Activated CD4-positive, alpha-beta T cell treated with anti-CD3 and anti-CD28 coated beads, Interleukin-2, Interleukin-6, amounts not matched to agents 100 ng/mL and 50 ng/mL, durations not matched to agents 16 hours and 8 hours (primary cell): Measurements from ENCODE around the gene PRTN3.
"Not testable (repeated sequence)": the region's sequence is repeated elsewhere in the genome, so short reads cannot be mapped to it uniquely, and the experiment has no call there.

Experiments used
- DNase-seq: peaks from one replicate; pipeline ENCODE4 v3.0.0-alpha.2; 2020

The PRTN3 gene

DNA sequence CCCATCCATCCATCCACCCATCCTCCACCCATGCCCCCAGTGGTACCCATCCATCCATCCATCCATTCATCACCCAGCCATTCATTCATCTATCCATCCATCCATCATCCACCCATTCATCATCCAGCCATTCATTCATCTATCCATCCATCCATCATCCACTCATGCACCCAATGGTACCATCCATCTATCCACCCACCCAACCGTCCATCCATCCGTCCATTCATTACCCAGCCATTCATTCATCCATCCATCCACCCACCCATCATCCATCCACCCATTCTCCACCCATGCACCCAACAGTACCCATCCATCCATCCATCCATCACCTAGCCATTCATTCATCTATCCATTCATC lies 24.3 kb upstream of the PRTN3 start:
- no peak for DNase-seq

DNA sequence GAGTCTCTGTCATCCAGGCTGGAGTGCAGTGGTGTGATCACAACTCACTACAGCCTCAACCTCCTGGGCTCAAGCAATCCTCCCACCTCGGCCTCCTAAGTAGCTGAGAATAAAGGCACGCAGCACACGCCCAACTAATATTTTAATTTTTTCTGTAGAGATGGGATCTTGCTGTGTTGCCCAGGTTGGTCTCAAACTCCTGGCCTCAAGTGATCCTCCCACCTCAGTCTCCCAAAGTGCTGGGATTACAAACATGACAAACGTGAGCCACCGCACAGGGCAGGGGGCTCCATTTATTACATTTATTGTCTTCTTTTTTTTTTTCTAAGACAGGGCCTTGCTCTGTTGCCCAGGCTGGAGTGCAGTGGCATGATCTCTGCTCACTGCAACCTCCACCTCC lies 20.6 kb upstream of the PRTN3 start:
- DNase-seq, result not testable (repeated sequence)

DNA sequence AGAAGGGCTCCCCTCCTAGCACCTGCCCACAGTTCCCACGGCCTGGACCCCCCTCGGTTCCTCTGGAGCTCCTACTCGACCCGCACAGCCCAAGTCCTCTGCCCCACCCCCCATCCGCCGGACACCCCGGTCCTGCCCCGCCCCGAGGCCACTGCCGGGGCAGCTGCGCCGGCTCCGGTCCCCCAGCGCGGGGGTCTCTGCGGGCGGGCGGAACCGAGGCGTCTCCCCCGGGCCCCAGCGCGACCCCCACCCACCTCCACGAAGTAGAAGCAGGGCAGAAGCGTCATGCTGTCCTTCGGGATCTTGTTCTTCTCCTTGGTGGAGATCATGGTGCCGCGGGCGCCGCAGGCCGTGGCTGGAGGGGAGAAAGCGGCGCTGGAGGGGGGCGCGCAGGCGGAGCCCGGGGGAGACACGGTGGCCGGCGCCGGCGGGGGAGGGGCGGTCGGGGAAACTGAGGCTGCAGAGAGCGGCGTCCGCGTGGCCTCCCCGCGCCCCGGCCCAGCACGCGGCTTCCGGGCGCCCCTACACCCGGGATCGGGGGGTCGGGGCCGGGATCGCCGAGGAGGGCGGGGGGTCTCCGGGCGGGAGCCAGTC lies 19.5 kb upstream of the PRTN3 start:
- no peak for DNase-seq

DNA sequence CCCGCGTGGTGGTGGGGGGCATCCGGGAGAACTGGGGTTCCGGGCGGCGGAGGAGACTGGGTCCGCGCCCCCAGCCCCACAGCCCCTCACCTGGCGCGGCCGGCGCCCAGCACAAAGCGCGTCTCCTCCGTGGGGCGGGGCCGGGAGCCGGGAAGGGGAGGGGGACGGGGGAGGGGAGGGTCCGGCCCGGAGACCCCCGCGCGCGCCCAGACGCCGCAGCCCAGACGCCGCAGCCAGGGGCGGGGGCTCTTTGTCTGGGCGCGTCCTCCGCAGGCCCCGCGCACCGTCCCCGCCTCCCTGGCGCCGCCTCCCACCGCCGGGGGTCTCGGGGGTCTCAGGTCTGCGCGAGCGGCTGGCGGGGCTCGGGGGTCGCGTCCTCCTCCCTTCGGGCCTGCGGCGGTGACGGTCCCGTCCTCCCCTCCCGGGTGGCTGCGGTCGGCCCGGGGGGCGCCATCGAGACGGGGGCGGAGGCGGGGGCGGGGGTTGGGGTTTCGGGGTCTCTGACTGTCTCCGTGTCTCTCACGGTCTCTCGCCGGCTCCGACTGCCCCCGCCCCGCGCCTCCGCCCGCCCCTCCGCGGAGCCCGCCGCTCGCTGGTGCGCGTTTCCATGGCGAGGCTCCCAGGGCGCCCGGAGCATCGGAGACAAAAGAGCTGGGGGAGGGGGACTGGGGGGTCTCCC lies 18.8 kb upstream of the PRTN3 start, which contains the start of gene PLPPR3:
PLPPR3 (minus strand) TSS at position 131 of the 679 bp plus-strand sequence. CDS start 396 bp downstream, outside the sequence.
- DNase-seq, result no peak

DNA sequence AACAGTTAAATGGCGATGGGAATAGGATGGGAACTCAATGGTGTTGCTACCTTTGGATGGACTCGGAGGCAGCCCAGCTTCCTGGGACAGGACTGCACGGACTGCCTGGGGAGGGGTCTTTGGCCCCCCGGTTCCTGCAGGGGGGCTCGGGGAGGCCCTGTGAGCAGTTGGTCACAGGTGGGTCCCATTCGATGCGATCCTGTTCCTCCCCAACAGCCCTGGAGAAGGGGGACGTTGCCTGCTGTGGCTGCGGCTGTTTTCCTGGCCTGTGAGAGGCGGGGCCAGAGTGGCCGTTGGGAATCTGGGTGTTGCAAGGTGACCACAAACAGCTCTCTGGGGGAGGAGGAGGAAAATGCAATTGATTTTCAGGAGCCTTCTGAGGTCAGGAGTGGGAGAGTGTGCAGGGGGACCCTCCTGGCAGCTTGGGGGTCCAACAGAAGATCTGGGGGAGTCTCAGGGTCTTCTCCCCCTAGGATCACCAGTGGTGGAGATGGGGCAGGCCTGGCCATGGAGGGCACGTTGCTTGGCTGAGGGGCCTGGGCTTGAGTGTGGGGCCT lies 17.2 kb upstream of the PRTN3 start:
- no peak for DNase-seq

DNA sequence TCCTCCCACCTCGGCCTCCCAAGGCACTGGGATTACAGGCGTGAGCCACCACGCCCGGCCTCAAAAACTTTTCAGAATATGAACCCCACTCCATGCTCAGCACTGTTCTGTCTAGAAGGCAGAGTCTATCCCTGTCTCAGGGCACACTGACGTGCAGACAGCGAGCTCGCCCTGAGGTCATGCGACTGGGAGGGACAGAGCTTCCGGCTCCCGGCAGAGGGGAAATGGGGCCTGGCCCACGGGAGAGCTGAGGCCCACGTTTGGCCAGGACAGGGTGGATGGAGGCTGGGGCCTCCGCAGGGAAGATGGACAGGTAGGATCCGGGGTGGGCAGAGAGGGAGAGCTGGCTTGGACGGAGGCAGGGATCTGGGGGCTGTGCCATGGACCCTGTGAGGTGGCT lies 15.9 kb upstream of the PRTN3 start:
- DNase-seq, result no peak

DNA sequence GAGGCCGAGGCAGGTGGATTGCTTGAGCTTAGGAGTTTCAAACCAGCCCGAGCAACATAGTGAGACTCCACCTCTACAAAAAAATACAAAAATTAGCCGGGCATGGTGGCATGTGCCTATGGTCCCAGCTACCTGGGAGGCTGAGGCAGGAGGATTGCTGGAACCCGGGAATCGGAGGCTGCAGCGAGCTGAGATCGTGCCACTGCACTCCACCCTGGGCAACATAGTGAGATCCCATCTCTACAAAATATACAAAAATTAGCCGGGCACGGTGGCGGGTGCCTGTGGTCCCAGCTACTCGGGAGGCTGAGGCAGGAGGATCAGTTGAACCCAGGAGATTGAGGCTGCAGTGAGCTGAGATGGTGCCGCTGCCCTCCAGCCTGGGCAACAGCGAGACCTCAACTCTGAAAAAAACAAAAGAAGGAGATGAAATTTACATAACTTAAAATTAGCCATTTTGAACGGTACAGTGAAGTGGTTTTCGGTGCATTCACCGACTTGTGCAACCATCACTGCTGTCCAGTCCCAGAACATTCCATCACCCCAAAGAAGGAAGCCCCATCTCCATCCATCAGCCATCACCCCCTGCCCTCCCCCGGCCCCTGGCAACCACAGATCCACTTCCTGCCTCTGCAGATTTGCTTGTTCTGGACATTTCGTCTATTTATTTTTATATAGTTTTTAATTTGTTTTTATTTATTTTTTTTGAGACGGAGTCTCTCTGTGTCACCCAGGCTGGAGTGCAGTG lies 14.7 kb upstream of the PRTN3 start:
- no peak for DNase-seq

DNA sequence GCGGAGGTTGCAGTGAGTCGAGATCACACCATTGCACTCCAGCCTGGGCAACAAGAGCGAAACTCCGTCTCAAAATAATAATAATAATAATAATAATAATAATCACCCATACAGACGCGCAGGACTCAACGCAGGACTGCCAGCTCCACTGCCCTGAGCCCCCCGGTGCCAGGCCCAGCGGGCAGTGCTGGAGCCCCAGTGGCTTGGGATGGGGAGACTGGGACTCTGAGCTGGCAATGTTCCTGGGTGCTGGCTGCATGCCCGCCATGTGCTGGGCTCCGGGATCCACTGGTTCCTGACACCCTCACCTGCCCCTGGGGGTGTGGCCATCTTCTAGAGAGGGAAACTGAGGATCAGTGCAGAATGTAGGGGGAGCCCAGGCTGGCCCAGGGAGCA lies 13.5 kb upstream of the PRTN3 start:
- DNase-seq, result no peak

DNA sequence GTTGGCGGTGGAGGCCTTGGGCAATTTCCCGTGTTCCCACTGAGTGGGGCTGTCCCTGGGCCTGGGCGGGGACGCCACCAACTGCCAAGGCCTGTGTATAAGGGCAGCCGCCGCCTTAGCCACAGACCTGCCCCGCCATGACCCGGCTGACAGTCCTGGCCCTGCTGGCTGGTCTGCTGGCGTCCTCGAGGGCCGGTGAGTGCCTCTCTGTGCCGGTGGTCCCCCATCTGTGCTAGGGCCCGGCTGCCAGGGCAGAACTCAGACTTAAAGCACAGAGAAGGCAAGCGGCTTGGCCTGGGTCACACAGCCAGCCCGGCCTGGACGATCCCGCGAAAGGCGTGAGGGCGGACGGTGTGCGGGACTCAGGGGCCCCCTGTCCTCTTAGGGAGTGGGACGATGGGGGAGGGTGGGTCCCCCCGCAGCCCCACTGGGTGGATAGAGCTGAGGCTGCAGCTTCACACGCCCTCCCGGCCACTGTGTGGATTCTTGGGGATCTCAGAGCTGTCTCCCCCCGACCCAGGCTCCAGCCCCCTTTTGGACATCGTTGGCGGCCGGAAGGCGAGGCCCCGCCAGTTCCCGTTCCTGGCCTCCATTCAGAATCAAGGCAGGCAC lies 13.0 kb upstream of the PRTN3 start, which contains the start of gene AZU1:
AZU1 (plus strand) TSS at position 128 of the 612 bp plus-strand sequence; CDS start at position 138, 10 bp downstream.
- no peak for DNase-seq

DNA sequence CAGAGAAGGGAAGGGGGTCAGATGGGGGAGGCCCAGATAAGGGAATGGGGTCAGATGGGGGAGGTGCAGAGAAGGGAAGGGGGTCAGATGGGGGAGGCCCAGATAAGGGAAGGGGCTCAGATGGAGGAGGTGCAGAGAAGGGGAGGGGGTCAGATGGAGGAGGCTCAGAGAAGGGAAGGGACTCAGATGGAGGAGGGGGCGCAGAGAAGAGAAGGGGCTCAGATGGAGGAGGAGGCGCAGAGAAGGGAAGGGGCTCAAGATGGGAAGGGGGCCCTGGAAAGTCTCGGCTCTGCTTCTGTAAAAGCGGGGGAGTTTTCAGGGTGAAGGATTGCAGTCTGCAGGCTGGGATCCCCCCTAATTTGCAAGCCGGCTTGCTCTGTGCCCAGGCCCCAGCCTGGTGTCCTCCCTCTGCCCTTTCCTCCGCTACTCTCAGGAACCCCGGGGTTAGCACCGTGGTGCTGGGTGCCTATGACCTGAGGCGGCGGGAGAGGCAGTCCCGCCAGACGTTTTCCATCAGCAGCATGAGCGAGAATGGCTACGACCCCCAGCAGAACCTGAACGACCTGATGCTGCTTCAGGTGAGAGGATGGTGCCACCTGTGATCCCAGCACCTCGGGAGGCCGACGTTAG lies 11.6 kb upstream of the PRTN3 start:
- DNase-seq, result no peak

DNA sequence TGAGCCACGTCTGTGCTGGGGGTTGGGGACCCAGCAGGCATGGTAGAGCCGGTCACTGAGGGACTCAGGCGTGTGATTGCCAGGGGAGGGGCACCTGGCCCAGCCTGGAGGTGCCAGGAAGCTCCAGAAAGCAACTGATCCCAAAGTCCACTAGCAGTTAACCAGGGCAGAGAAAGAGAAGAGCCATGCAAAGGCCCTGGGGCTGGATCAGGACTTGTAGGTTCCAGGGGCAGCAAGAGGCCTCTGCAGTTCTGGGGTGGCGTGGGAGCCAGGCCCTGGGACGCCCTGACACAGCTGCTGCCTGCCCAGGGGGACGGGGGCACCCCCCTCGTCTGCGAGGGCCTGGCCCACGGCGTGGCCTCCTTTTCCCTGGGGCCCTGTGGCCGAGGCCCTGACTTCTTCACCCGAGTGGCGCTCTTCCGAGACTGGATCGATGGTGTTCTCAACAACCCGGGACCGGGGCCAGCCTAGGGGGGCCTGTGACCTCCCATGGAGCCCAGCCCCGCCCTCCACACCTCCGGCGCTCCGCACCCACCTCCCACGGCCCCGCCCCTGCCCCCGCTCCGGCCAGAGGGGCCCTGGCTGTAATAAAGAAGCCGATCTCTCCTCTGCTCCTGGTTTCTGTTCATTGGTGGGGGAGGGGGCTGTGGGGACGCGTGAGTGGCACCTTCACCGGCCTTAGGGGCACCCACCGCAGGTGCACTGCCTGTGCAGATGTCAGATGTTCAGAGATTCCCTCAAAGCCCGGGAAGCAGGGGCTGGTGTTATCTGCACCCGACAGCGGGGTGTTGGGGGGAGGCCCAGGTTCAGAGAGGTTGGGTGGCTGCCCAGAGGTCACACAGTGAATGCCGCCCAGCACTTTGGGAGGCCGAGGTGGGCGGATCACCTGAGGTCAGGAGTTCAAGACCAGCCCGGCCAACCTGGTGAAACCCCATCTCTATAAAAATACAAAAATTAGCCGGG lies 9.1 kb upstream of the PRTN3 start:
- no peak for DNase-seq

DNA sequence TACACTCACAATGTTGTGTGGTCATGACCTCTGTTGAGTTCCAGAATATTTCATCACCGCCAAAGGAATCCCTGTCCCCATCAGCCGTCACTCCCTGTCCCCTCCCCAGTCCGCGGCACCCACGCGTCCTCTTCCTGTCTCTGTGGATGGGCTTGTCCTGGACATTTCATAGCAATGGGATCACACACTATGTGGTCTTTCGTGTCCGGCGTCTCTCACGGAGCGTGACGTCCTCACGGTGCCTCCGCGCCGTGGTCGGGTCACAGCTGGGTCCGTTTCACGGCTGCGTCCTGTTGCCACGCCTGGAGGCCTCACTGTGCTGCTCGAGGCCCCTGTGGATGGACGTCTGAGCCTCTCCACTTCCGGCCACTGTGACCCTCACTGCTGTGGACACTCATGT lies 6.6 kb upstream of the PRTN3 start:
- DNase-seq, result no peak

DNA sequence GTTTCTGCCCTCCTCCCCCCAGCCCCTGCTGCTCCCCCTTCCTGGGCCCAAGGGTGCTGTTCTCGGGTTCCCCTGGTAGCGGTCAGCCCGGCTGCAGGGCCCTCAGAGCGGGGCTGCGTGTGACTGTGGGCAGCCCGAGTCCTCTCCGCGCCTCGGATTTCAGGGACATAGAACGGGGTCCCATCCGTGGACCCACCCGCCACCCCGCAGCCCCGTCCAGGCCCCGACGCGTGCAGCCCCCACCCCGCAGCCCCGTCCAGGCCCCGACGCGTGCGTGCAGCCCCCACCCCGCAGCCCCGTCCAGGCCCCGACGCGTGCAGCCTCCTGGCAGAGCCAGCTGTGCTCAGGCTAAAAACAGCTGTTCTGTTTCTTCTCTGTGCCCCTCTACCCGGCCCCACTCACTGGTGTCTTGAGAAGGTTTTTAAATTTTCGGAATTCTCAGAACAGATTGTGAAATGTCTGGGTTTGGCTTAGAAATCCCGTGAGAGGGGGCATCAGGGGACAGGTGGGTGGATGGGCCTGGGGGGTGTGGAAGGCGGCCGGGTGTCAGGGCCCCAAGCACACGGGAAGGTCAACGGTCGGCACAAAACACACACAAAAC lies 5.5 kb upstream of the PRTN3 start:
- DNase-seq, result no peak

DNA sequence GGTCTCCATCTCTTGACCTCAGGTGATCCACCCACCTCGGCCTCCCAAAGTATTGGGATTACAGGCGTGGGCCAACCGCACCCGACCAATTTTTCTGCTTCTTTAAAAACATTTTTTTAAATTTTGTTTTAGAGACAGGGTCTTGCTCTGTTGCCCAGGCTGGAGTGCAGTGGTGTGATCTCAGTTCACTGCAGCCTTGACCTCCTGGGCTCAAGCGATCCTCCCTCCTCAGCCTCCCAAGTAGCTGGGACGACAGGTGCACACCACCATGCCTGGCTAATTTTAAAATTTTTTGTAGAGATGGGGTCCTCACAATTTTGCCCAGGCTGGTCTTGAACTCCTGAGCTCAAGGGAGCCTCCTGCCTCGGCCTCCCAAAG lies 2.0 kb downstream of the PRTN3 start:
- DNase-seq, result not testable (repeated sequence)

DNA sequence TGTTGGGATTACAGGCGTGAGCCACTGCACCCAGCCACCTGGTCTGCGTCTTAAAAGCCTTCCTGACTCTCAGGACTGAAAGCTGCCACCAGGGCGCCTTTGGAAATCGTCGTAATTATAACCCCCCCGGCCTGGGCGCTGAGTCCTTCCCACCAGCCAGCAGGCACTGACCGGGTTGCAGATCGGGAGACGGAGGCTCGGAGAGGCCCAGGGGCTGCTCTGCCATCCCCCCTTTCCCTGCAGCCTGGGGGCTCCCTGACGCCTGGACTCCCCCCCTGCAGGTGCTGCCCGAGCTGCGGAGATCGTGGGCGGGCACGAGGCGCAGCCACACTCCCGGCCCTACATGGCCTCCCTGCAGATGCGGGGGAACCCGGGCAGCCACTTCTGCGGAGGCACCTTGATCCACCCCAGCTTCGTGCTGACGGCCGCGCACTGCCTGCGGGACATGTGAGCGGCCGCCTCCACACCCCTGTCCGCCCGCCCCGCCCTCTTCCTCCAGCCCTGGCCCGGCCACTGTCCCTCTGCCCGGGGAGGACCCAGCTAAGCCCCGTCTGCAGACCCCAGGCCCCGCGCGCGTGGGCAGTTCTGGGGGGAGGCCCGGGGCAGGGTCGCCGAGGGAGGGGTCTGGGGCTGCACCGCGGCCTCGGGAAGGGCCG lies 2.5 kb downstream of the PRTN3 start:
- no peak for DNase-seq

DNA sequence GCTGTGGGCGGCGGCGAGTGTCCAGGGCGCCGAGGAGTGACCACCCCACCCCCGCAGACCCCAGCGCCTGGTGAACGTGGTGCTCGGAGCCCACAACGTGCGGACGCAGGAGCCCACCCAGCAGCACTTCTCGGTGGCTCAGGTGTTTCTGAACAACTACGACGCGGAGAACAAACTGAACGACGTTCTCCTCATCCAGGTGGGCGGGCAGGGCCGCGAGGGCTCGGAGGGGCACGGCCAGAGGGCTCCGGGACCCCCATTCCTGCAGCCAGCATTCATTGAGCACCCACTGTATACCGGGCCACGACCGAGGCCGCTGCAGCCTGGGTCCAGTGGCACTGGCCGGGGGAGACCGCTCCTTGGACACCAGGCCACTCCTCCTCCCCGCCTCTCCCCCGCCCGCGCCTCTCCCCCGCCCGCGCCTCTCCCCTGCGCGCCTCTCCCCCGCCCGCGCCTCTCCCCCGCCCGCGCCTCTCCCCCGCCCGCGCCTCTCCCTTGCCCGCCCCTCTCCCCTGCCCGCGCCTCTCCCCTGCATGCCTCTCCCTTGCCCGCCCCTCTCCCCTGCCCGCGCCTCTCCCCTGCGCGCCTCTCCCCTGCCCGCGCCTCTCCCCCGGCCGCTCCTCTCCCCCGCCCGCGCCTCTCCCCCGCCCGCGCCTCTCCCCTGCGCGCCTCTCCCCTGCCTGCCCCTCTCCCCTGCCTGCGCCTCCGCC lies 3.2 kb downstream of the PRTN3 start:
- DNase-seq, result no peak

DNA sequence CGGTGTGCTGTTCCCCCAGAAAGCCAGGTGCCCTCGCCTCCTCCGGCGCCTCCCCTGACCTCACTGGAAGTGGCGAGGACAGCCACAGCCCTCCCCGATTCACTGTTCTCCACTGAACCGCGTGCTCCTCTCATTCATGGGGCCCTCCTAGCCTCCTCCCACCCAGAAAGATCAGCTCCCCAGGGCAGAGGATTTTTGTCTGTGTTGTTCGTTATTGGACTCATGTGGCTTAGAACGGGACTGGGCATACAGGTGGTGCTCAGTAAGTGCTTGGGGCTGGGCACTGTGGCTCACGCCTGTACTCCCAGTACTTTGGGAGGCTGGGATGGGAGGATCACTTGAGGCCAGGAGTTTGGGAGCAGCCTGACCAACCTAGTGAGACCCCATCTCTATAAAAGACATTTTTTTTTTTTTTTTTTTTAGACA lies 3.8 kb downstream of the PRTN3 start:
- DNase-seq, result no peak

DNA sequence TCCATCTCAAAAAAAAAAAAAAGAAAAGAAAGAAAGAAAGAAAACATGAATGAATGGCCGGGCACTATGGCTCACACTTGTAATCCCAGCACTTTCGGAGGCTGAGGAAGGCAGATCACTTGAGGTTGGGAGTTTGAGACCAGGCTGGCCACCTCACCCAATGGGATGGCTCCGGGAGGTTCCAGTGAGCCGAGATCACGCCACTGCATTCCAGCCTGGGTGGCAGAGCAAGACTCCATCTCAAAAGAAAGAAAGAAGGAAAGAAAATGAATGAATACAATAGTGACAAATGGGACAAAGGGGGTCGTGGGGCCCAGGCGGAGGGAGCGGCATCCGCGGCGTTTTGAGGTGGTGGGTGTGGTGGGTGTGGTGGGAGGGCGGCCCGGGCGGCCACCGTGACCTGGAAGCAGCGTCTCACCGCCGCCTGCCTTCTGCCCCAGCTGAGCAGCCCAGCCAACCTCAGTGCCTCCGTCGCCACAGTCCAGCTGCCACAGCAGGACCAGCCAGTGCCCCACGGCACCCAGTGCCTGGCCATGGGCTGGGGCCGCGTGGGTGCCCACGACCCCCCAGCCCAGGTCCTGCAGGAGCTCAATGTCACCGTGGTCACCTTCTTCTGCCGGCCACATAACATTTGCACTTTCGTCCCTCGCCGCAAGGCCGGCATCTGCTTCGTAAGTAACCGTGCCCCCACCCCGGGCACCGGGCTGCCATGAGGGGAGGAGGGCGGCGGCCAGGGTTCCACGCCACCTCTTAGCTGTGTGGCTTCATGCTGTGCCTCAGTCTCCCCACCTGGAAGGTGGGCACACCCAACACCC lies 5.1 kb downstream of the PRTN3 start:
- DNase-seq, result no peak

DNA sequence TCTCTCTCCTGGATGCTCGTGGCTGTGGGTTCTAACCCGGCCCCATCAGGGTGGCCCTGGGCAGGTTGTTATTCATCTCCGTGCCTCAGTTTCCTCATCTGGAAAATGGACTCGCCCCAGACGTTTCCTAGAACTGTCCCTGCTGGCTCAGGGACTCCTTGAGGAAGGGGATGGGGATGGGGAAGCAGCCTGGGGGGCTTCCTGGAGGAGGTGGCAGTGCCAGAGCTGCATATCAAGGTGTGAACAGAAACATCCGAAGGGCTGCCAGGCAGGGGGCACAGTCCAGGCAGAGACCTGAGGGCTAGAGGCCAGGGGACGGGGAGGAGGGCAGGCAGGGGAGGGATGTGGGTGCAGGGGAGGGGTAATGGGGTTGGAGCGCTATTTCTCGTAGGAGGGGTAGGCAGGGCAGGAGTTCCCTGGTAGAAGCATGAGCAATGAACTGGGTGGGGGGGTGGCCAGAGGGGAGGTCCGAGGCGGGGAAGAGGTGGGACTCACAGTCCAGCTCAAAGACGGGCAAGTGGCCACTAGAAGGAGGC lies 7.7 kb downstream of the PRTN3 start:
- no peak for DNase-seq
